SK-N-SH (cell line): ENCODE measurements around the gene ABI1.

Experiments used
- CHD2 ChIP-seq: fragments of 150-350 bp; IDR thresholded peaks from 2 replicates; pipeline ENCODE4 v1.6.1; 2018; ENCODE audit warnings: low read length; ENCODE audit not compliant: partially characterized antibody
- EZH2phosphoT487 ChIP-seq: fragments of 200-600 bp; sonication (generic); IDR thresholded peaks from 2 replicates; pipeline ENCODE4 v1.6.1; 2017; ENCODE audit warnings: low read depth, mixed run types, mild to moderate bottlenecking, antibody characterized with exemption, moderate library complexity, borderline replicate concordance
- FOXM1 ChIP-seq: IDR thresholded peaks from 2 replicates; pipeline ENCODE4 v1.4.0; 2012; ENCODE audit warnings: low read depth, mild to moderate bottlenecking
- GATA2 ChIP-seq: sonication (generic); formaldehyde crosslinking; IDR thresholded peaks from 2 replicates; pipeline ENCODE4 v1.5.0; 2020; ENCODE audit warnings: mild to moderate bottlenecking, missing genetic modification reagents
- MAX ChIP-seq: IDR thresholded peaks from 2 replicates; pipeline ENCODE4 v1.4.0; 2012; ENCODE audit warnings: low read depth
- POLR2AphosphoS5 ChIP-seq: IDR thresholded peaks from 2 replicates; pipeline ENCODE4 v1.6.1; 2012; ENCODE audit warnings: low read depth, low read length
- RCOR1 ChIP-seq: fragments of 150-350 bp; IDR thresholded peaks from 2 replicates; pipeline ENCODE4 v1.6.1; 2017; ENCODE audit warnings: antibody characterized with exemption, low read length
- SMC3 ChIP-seq: IDR thresholded peaks from 2 replicates; pipeline ENCODE4 v1.6.1; 2012; ENCODE audit warnings: low read depth, low read length, improper control_type of control experiment
- TAF1 ChIP-seq: IDR thresholded peaks from 2 replicates; pipeline ENCODE4 v1.6.1; 2012; ENCODE audit warnings: low read depth, mild to moderate bottlenecking, low read length, moderate library complexity, borderline replicate concordance
- TEAD4 ChIP-seq: IDR thresholded peaks from 2 replicates; pipeline ENCODE4 v1.4.0; 2012; ENCODE audit warnings: mild to moderate bottlenecking, borderline replicate concordance; ENCODE audit not compliant: insufficient read depth
- YY1 ChIP-seq: IDR thresholded peaks from 2 replicates; pipeline ENCODE4 v1.4.0; 2012; ENCODE audit warnings: low read depth, mild to moderate bottlenecking
- TF ChIP-seq, protein P1 (sequence below): fragments of 200-600 bp; sonication (generic); IDR thresholded peaks from 2 replicates; pipeline ENCODE4 v1.6.1; 2017; ENCODE audit warnings: antibody characterized with exemption, mild to moderate bottlenecking, moderate library complexity
- TF ChIP-seq, protein P2 (sequence below): IDR thresholded peaks from 2 replicates; pipeline ENCODE4 v1.4.0; 2012; ENCODE audit warnings: low read depth, borderline replicate concordance
- TF ChIP-seq, protein P3 (sequence below): IDR thresholded peaks from 2 replicates; pipeline ENCODE4 v1.6.1; 2012; ENCODE audit warnings: mild to moderate bottlenecking, low read depth, low read length, moderate library complexity

DNA sequence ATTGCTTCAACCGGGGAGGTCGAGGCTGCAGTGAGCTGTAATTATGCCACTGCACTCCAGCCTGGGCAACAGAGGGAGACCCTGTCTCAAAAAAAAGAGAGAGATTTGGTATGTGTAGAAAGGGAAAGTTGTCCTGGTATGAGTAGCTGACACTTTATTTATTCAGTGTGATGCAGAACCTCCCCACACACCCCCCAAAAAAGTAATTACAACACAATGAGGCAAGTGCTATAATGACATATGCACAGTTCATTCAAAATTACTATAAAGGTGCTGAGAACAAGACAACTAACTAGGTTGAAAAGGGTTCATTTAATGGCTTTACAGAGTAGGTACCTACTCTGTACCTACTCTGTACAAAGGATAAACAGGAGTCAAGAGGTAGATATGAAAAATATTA is 83.1 kb downstream of the ABI1 start:
- TF ChIP-seq, protein P1, sequence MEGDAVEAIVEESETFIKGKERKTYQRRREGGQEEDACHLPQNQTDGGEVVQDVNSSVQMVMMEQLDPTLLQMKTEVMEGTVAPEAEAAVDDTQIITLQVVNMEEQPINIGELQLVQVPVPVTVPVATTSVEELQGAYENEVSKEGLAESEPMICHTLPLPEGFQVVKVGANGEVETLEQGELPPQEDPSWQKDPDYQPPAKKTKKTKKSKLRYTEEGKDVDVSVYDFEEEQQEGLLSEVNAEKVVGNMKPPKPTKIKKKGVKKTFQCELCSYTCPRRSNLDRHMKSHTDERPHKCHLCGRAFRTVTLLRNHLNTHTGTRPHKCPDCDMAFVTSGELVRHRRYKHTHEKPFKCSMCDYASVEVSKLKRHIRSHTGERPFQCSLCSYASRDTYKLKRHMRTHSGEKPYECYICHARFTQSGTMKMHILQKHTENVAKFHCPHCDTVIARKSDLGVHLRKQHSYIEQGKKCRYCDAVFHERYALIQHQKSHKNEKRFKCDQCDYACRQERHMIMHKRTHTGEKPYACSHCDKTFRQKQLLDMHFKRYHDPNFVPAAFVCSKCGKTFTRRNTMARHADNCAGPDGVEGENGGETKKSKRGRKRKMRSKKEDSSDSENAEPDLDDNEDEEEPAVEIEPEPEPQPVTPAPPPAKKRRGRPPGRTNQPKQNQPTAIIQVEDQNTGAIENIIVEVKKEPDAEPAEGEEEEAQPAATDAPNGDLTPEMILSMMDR: no peak
- TF ChIP-seq, protein P2, sequence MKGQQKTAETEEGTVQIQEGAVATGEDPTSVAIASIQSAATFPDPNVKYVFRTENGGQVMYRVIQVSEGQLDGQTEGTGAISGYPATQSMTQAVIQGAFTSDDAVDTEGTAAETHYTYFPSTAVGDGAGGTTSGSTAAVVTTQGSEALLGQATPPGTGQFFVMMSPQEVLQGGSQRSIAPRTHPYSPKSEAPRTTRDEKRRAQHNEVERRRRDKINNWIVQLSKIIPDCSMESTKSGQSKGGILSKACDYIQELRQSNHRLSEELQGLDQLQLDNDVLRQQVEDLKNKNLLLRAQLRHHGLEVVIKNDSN: no peak
- TF ChIP-seq EZH2phosphoT487 (no peak), TAF1 (no peak), YY1 (no peak), SMC3 (no peak), MAX (no peak), TEAD4 (no peak), GATA2 (CRISPR knock-in tag) (no peak), FOXM1 (no peak), CHD2 (no peak), RCOR1 (no peak), POLR2AphosphoS5 (no peak)
- TF ChIP-seq, protein P3, sequence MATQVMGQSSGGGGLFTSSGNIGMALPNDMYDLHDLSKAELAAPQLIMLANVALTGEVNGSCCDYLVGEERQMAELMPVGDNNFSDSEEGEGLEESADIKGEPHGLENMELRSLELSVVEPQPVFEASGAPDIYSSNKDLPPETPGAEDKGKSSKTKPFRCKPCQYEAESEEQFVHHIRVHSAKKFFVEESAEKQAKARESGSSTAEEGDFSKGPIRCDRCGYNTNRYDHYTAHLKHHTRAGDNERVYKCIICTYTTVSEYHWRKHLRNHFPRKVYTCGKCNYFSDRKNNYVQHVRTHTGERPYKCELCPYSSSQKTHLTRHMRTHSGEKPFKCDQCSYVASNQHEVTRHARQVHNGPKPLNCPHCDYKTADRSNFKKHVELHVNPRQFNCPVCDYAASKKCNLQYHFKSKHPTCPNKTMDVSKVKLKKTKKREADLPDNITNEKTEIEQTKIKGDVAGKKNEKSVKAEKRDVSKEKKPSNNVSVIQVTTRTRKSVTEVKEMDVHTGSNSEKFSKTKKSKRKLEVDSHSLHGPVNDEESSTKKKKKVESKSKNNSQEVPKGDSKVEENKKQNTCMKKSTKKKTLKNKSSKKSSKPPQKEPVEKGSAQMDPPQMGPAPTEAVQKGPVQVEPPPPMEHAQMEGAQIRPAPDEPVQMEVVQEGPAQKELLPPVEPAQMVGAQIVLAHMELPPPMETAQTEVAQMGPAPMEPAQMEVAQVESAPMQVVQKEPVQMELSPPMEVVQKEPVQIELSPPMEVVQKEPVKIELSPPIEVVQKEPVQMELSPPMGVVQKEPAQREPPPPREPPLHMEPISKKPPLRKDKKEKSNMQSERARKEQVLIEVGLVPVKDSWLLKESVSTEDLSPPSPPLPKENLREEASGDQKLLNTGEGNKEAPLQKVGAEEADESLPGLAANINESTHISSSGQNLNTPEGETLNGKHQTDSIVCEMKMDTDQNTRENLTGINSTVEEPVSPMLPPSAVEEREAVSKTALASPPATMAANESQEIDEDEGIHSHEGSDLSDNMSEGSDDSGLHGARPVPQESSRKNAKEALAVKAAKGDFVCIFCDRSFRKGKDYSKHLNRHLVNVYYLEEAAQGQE: no peak
